Upper lobe of left lung (tissue), 4 donors: ENCODE data around the gene PNPLA7.

Source experiments
- CTCF ChIP-seq, 6 experiments: fragments of 450-650 bp in 4 of 6; fragments of 200-600 bp in 2 of 6; sonication (generic) in 2 of 6; IDR thresholded peaks; one replicate each; pipeline ENCODE4 v1.5.1; 2016 to 2019; ENCODE audit warnings: antibody characterized with exemption in 6 of 6
- EP300 ChIP-seq, 4 donors: sonication (generic); formaldehyde crosslinking; IDR thresholded peaks; one replicate each; pipeline ENCODE4 v1.5.1; 2017; ENCODE audit warnings: antibody characterized with exemption in 4 of 4, control low read depth in 2 of 4
- POLR2A ChIP-seq, 4 donors: fragments of 450-650 bp; IDR thresholded peaks; one replicate each; pipeline ENCODE4 v1.5.1; 2016 to 2017; ENCODE audit warnings: antibody characterized with exemption in 4 of 4, mild to moderate bottlenecking in 2 of 4
- POLR2AphosphoS5 ChIP-seq, 2 donors: sonication (generic); formaldehyde crosslinking; IDR thresholded peaks; one replicate each; pipeline ENCODE4 v1.5.1; 2017; ENCODE audit warnings: antibody characterized with exemption in 2 of 2

DNA sequence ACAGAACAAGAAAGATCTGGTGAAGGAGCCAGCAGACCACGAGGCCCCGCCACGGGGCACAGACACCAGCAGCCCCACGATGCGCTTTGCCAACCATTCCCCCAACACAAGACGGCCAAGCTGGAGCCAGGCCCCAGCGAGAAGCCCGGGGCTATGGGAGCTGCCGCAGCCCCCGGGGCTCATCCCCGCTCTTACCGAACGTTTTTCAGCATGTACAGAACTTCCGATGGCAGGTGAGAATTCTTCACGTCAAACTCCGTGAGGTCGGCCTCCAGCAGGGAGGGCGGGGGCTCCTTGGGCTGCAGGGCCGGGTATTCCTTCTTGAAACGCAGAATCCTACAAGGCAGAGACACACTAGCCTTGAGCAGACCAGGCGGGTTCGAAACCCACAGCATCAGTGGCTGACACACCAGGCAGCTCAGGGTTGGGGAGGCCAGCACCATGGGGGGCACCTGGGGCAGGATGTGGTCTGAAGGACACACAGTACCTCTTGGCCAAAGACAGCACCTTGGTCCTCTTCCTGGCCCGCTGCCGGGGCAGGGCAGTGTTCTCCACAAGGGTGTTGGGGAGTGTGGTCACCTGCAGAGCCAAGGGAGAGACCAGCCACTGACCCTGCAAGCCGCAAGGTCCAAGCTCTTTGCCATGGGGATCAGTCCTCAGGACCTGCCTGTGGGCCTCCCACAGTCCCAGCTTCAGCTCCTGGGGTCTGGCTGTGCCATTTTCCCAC, 6.8 kb downstream of the PNPLA7 start:
- no peak for TF ChIP-seq CTCF (IDR thresholded peaks at IDR 0.05)
- no peak for TF ChIP-seq POLR2AphosphoS5 (IDR thresholded peaks at IDR 0.05)
- no peak for TF ChIP-seq EP300 (IDR thresholded peaks at IDR 0.05)
- TF ChIP-seq POLR2A (IDR thresholded peaks at IDR 0.05): no peak
